ENCODE measurements around the gene STK4.

STK4 gene

DNA sequence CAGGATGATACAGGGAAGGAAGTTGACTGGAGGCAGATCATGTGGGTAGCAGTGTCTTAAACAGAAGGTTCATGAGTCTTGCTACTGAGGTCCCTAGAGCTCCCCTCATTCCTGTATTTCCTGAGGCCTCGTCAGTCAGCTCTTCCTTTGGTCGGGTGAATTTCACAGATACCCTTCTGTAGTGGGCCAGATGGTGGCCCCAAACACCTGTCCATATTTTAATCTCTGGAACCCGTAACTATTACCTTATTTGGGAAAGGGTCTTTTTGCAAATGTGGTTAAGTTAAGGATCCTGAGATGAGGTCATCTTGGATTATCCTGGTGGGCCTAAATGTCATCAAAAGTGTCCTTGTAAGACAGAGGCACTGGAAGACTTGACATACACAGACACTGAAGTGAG lies 125.1 kb downstream of the STK4 start:
- Histone ChIP-seq H3K27me3 (ENCODE audit: control insufficient read depth in 3 of 3, insufficient read depth in 3 of 3, low read depth in 1 of 3, low read length in 3 of 3) (peaks cover 0 to under 1% (median 0%) of the 10 kb centered on the region in 3 experiments), H3K79me1 (ENCODE audit: low read depth, low read length) (no peaks in the 10 kb centered on the region), H3K9me3 (replicated peaks in 1 of 2; ENCODE audit: control insufficient read depth in 2 of 2, insufficient read depth in 1 of 2, low read depth in 1 of 2, low read length in 2 of 2) (no peaks in the 10 kb centered on the region), H4K91ac (ENCODE audit: low read depth, low read length, poor library complexity) (no peak overlapping the region), H3K9ac (ENCODE audit: low read depth, low read length, poor library complexity) (no peak overlapping the region), H2BK12ac (ENCODE audit: low read length) (no peak overlapping the region), H3K4me2 (ENCODE audit: insufficient read depth, low read length, poor library complexity, severe bottlenecking) (no peak overlapping the region), H3K23ac (ENCODE audit: low read depth, low read length, poor library complexity) (no peak overlapping the region), H3K14ac (ENCODE audit: low read length) (no peak overlapping the region), H2AK5ac (ENCODE audit: low read depth, low read length) (no peak overlapping the region), H2BK5ac (ENCODE audit: low read length) (no peak overlapping the region), H2AFZ (ENCODE audit: low read length) (no peak overlapping the region), H2BK120ac (ENCODE audit: low read depth, low read length) (no peak overlapping the region), H3K4me1 (ENCODE audit: control insufficient read depth in 2 of 2, insufficient read depth in 1 of 2, low read depth in 1 of 2, low read length in 2 of 2) (no peaks in the 10 kb centered on the region), H3K36me3 (replicated peaks in 1 of 2; ENCODE audit: control insufficient read depth in 2 of 2, insufficient read depth in 2 of 2, low read length in 2 of 2) (no peaks in the 10 kb centered on the region), H3K27ac (replicated peaks; ENCODE audit: low read length) (no peak overlapping the region), H2BK15ac (ENCODE audit: low read length) (no peak overlapping the region), H3K18ac (ENCODE audit: low read length) (no peak overlapping the region), H3K4me3 (ENCODE audit: low read length in 2 of 2) (no peak overlapping the region), H3K4ac (ENCODE audit: low read length) (no peak overlapping the region), H4K8ac (ENCODE audit: low read depth, low read length) (no peak overlapping the region)
- no peak for DNase-seq (ENCODE audit: low spot score)
- no CpG with 5 or more reads among the region's 3 CpGs for WGBS, 2 donors (ENCODE audit: extremely low coverage in 2 of 2, insufficient read length in 2 of 2, insufficient replicate concordance in 1 of 2)

- Histone ChIP-seq H3K4ac (ENCODE audit: low read length) (no peak overlapping the region), H4K91ac (ENCODE audit: low read depth, low read length, poor library complexity) (no peak overlapping the region), H2BK15ac (ENCODE audit: low read length) (no peak overlapping the region), H3K4me3 (ENCODE audit: low read length in 2 of 2) (no peak overlapping the region), H3K18ac (ENCODE audit: low read length) (no peak overlapping the region), H3K27me3 (ENCODE audit: control insufficient read depth in 3 of 3, insufficient read depth in 3 of 3, low read depth in 1 of 3, low read length in 3 of 3) (peaks cover 0 to 13% (median 11%) of the 10 kb centered on the region in 3 experiments), H2BK5ac (ENCODE audit: low read length) (no peak overlapping the region), H3K4me1 (ENCODE audit: control insufficient read depth in 2 of 2, insufficient read depth in 1 of 2, low read depth in 1 of 2, low read length in 2 of 2) (no peaks in the 10 kb centered on the region), H3K9ac (ENCODE audit: low read depth, low read length, poor library complexity) (no peak overlapping the region), H3K27ac (replicated peaks; ENCODE audit: low read length) (no peak overlapping the region), H2AFZ (ENCODE audit: low read length) (no peak overlapping the region), H2BK120ac (ENCODE audit: low read depth, low read length) (no peak overlapping the region), H2AK5ac (ENCODE audit: low read depth, low read length) (no peak overlapping the region), H3K36me3 (replicated peaks in 1 of 2; ENCODE audit: control insufficient read depth in 2 of 2, insufficient read depth in 2 of 2, low read length in 2 of 2) (no peaks in the 10 kb centered on the region), H3K4me2 (ENCODE audit: insufficient read depth, low read length, poor library complexity, severe bottlenecking) (no peak overlapping the region), H3K9me3 (replicated peaks in 1 of 2; ENCODE audit: control insufficient read depth in 2 of 2, insufficient read depth in 1 of 2, low read depth in 1 of 2, low read length in 2 of 2) (peaks cover 0 to 5% of the 10 kb centered on the region in 2 donors), H3K14ac (ENCODE audit: low read length) (no peak overlapping the region), H4K8ac (ENCODE audit: low read depth, low read length) (no peak overlapping the region), H3K79me1 (ENCODE audit: low read depth, low read length) (no peaks in the 10 kb centered on the region), H3K23ac (ENCODE audit: low read depth, low read length, poor library complexity) (no peak overlapping the region), H2BK12ac (ENCODE audit: low read length) (no peak overlapping the region)
- DNase-seq (ENCODE audit: low spot score): no peak
- no CpG with 5 or more reads among the region's 7 CpGs for WGBS, 2 donors (ENCODE audit: extremely low coverage in 2 of 2, insufficient read length in 2 of 2, insufficient replicate concordance in 1 of 2)
Measured at GRCh38 chr20:45092898-45093297, 126.6 kb downstream of the STK4 start.

DNA sequence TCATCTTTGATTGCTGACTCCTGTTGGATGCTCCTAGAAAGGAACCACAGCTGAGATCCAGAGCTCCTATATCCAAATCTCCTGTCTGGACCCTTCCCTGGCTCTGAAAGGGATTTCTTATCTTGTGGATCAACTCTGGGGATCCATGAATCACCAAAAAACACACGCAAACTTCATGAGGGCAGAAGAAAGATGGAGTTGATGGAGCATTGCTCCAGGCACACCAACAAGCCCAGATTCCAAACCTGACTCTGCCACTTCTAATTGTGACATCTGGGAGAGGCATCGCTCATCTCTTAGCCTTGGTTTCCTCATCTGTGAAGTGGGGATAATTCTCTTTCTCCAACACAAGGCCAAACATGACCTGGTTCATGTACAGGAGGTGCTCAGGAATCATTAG lies 127.9 kb downstream of the STK4 start:
- peaks cover 4 to 26% (median 24%) of the 10 kb centered on the region in 3 experiments for H3K27me3 ChIP-seq (ENCODE audit: control insufficient read depth in 3 of 3, insufficient read depth in 3 of 3, low read depth in 1 of 3, low read length in 3 of 3)
- no peak overlapping the region for H2BK120ac ChIP-seq (ENCODE audit: low read depth, low read length)
- no peak overlapping the region for H3K4me2 ChIP-seq (ENCODE audit: insufficient read depth, low read length, poor library complexity, severe bottlenecking)
- no peak overlapping the region for H2BK15ac ChIP-seq (ENCODE audit: low read length)
- no peaks in the 10 kb centered on the region for H3K36me3 ChIP-seq (replicated peaks in 1 of 2; ENCODE audit: control insufficient read depth in 2 of 2, insufficient read depth in 2 of 2, low read length in 2 of 2)
- peaks cover 0 to 8% of the 10 kb centered on the region in 2 donors for H3K9me3 ChIP-seq (replicated peaks in 1 of 2; ENCODE audit: control insufficient read depth in 2 of 2, insufficient read depth in 1 of 2, low read depth in 1 of 2, low read length in 2 of 2)
- no CpG with 5 or more reads among the region's 2 CpGs for WGBS, 2 donors (ENCODE audit: extremely low coverage in 2 of 2, insufficient read length in 2 of 2, insufficient replicate concordance in 1 of 2)
- H3K14ac ChIP-seq (ENCODE audit: low read length): no peak overlapping the region
- no peaks in the 10 kb centered on the region for H3K4me1 ChIP-seq (ENCODE audit: control insufficient read depth in 2 of 2, insufficient read depth in 1 of 2, low read depth in 1 of 2, low read length in 2 of 2)
- no peak overlapping the region for H3K27ac ChIP-seq (replicated peaks; ENCODE audit: low read length)
- H3K9ac ChIP-seq (ENCODE audit: low read depth, low read length, poor library complexity): no peak overlapping the region
- H3K4ac ChIP-seq (ENCODE audit: low read length): no peak overlapping the region
- no peak overlapping the region for H4K91ac ChIP-seq (ENCODE audit: low read depth, low read length, poor library complexity)
- H3K79me1 ChIP-seq (ENCODE audit: low read depth, low read length): no peaks in the 10 kb centered on the region
- H4K8ac ChIP-seq (ENCODE audit: low read depth, low read length): no peak overlapping the region
- no peak overlapping the region for H3K4me3 ChIP-seq (ENCODE audit: low read length in 2 of 2)
- no peak overlapping the region for H3K23ac ChIP-seq (ENCODE audit: low read depth, low read length, poor library complexity)
- H2AFZ ChIP-seq (ENCODE audit: low read length): no peak overlapping the region
- H2AK5ac ChIP-seq (ENCODE audit: low read depth, low read length): no peak overlapping the region
- no peak for DNase-seq (ENCODE audit: low spot score)
- H3K18ac ChIP-seq (ENCODE audit: low read length): no peak overlapping the region
- no peak overlapping the region for H2BK5ac ChIP-seq (ENCODE audit: low read length)
- no peak overlapping the region for H2BK12ac ChIP-seq (ENCODE audit: low read length)

GRCh38 chr20:45094864-45095574 lies 128.7 kb downstream of the STK4 start:
- no peak overlapping the region for H3K4me2 ChIP-seq (ENCODE audit: insufficient read depth, low read length, poor library complexity, severe bottlenecking)
- H3K36me3 ChIP-seq (replicated peaks in 1 of 2; ENCODE audit: control insufficient read depth in 2 of 2, insufficient read depth in 2 of 2, low read length in 2 of 2): no peaks in the 10 kb centered on the region
- DNase-seq (ENCODE audit: low spot score): no peak
- no peak overlapping the region for H3K4me3 ChIP-seq (ENCODE audit: low read length in 2 of 2)
- peaks cover 0 to 8% of the 10 kb centered on the region in 2 donors for H3K9me3 ChIP-seq (replicated peaks in 1 of 2; ENCODE audit: control insufficient read depth in 2 of 2, insufficient read depth in 1 of 2, low read depth in 1 of 2, low read length in 2 of 2)
- H3K18ac ChIP-seq (ENCODE audit: low read length): no peak overlapping the region
- H2AK5ac ChIP-seq (ENCODE audit: low read depth, low read length): no peak overlapping the region
- H4K8ac ChIP-seq (ENCODE audit: low read depth, low read length): no peak overlapping the region
- H2BK15ac ChIP-seq (ENCODE audit: low read length): peak overlapping the region; percentile 24
- no peak overlapping the region for H3K9ac ChIP-seq (ENCODE audit: low read depth, low read length, poor library complexity)
- no peaks in the 10 kb centered on the region for H3K4me1 ChIP-seq (ENCODE audit: control insufficient read depth in 2 of 2, insufficient read depth in 1 of 2, low read depth in 1 of 2, low read length in 2 of 2)
- WGBS, 2 donors (ENCODE audit: extremely low coverage in 2 of 2, insufficient read length in 2 of 2, insufficient replicate concordance in 1 of 2): no CpG with 5 or more reads among the region's 11 CpGs
- H2BK120ac ChIP-seq (ENCODE audit: low read depth, low read length): no peak overlapping the region
- H2AFZ ChIP-seq (ENCODE audit: low read length): no peak overlapping the region
- no peak overlapping the region for H4K91ac ChIP-seq (ENCODE audit: low read depth, low read length, poor library complexity)
- no peak overlapping the region for H3K27ac ChIP-seq (replicated peaks; ENCODE audit: low read length)
- no peaks in the 10 kb centered on the region for H3K79me1 ChIP-seq (ENCODE audit: low read depth, low read length)
- H3K23ac ChIP-seq (ENCODE audit: low read depth, low read length, poor library complexity): peak overlapping the region; percentile 46
- no peak overlapping the region for H3K4ac ChIP-seq (ENCODE audit: low read length)
- peak overlapping the region; percentile 21 for H3K14ac ChIP-seq (ENCODE audit: low read length)
- H3K27me3 ChIP-seq (ENCODE audit: control insufficient read depth in 3 of 3, insufficient read depth in 3 of 3, low read depth in 1 of 3, low read length in 3 of 3): peaks cover 4 to 33% (median 32%) of the 10 kb centered on the region in 3 experiments
- H2BK12ac ChIP-seq (ENCODE audit: low read length): no peak overlapping the region
- no peak overlapping the region for H2BK5ac ChIP-seq (ENCODE audit: low read length)

All from neuronal stem cell (in vitro differentiated cells).